ENCODE data around the gene MAGI2. TPM values are rescaled to one million over a fixed set of nuclear protein-coding genes. Genes with fewer than 3 reads are reported as not detected.

The MAGI2 gene
- total and polyA plus RNA-seq, 2 of the 13 experiments (the other 11 are each of a cell fraction or from before 2014, with no cell fraction given), result 1.5 to 3.8 TPM

- TF ChIP-seq HNF4G (IDR thresholded peaks at IDR 0.05; ENCODE audit: borderline replicate concordance, low read depth, low read length) (no peak), HNF4G (CRISPR knock-in tag; IDR thresholded peaks at IDR 0.05; ENCODE audit: borderline replicate concordance, low read depth) (no peak), FOXO1 (CRISPR knock-in tag; IDR thresholded peaks at IDR 0.05) (no peak), ZNF556 (CRISPR knock-in tag; IDR thresholded peaks at IDR 0.05; ENCODE audit: borderline replicate concordance) (no peak), THYN1 (CRISPR knock-in tag; IDR thresholded peaks at IDR 0.05; ENCODE audit: borderline replicate concordance, low read depth) (no peak), ZNF460 (CRISPR knock-in tag; IDR thresholded peaks at IDR 0.05; ENCODE audit: borderline replicate concordance) (no peak), ZBTB49 (CRISPR knock-in tag; IDR thresholded peaks at IDR 0.05; ENCODE audit: borderline replicate concordance) (no peak), HDAC6 (IDR thresholded peaks at IDR 0.05; ENCODE audit: low read depth, low read length) (no peak), ZNF501 (CRISPR knock-in tag; IDR thresholded peaks at IDR 0.05) (no peak), GMEB2 (CRISPR knock-in tag; IDR thresholded peaks at IDR 0.05; ENCODE audit: low read depth) (no peak), GRHL1 (CRISPR knock-in tag; conservative IDR thresholded peaks at IDR 0.05) (no peak)
- no peaks in the 10 kb centered on the region for H3K79me2 ChIP-seq (ENCODE audit: insufficient read depth, low read length)
- H3K36me3 ChIP-seq (replicated peaks in 1 of 2; ENCODE audit: control insufficient read depth in 1 of 2, insufficient read depth in 2 of 2, low read length in 2 of 2), result no peaks in the 10 kb centered on the region
- no peak for ATAC-seq
- in situ Hi-C loops (cut with HindIII; ENCODE audit: extremely low pct_ligation_motif_present, low pct_unique_long_range_greater_than_20kb), result no loop called here
- ChIA-PET POLR2A (no interaction called here), CTCF (ENCODE audit: low intra/inter-chr PET ratio, low total read pairs) (no interaction called here)
- H3K27me3 ChIP-seq (ENCODE audit: control insufficient read depth in 1 of 2, insufficient read depth in 2 of 2, low read length in 2 of 2), result 0 out of 5 replicates have a peak, but pooled peaks cover 0 to 3% of the 10 kb centered on the region in 2 experiments
- no peaks in the 10 kb centered on the region for H4K20me1 ChIP-seq (ENCODE audit: insufficient read depth, low read length)
- H3K4me1 ChIP-seq (ENCODE audit: insufficient read depth, low read length), result no peaks in the 10 kb centered on the region
- no peak overlapping the region for H3K27ac ChIP-seq (ENCODE audit: extremely low read length, insufficient read depth, low read length)
- H3K9ac ChIP-seq (ENCODE audit: insufficient read depth, low read depth, low read length), result no peak overlapping the region
- no TSS peak for BruUV-seq (replicated peaks)
- H3K9me3 ChIP-seq (ENCODE audit: low read length), result no peaks in the 10 kb centered on the region
- no peak overlapping the region for H3K4me2 ChIP-seq (ENCODE audit: low read depth, low read length)
- 65% methylated on average over 5 of the region's 5 CpGs for WGBS (ENCODE audit: low lambda C conversion rate)
- no peak overlapping the region for H3K4me3 ChIP-seq (replicated peaks in 1 of 3; ENCODE audit: insufficient read depth in 1 of 3, low read depth in 2 of 3, low read length in 3 of 3)
- FAIRE-seq, result no peak
- intact Hi-C loops (cut with micrococcal nuclease; ENCODE audit: unreplicated experiment), result no loop called here
- no peak overlapping the region for H2AFZ ChIP-seq (ENCODE audit: low read length)
- DNase-seq (ENCODE audit: low spot score), result no peak
Observed at GRCh38 chr7:78170815-78171214, 1282.7 kb downstream of the MAGI2 start.
